Measurements from ENCODE around the gene DTL.
A peak's percentile ranks its signal among the peaks of the same experiment; 100 is the strongest.
"Not testable (repeated sequence)": the region's sequence is repeated elsewhere in the genome, so short reads cannot be mapped to it uniquely, and the experiment has no call there.

Gene DTL, protein sequence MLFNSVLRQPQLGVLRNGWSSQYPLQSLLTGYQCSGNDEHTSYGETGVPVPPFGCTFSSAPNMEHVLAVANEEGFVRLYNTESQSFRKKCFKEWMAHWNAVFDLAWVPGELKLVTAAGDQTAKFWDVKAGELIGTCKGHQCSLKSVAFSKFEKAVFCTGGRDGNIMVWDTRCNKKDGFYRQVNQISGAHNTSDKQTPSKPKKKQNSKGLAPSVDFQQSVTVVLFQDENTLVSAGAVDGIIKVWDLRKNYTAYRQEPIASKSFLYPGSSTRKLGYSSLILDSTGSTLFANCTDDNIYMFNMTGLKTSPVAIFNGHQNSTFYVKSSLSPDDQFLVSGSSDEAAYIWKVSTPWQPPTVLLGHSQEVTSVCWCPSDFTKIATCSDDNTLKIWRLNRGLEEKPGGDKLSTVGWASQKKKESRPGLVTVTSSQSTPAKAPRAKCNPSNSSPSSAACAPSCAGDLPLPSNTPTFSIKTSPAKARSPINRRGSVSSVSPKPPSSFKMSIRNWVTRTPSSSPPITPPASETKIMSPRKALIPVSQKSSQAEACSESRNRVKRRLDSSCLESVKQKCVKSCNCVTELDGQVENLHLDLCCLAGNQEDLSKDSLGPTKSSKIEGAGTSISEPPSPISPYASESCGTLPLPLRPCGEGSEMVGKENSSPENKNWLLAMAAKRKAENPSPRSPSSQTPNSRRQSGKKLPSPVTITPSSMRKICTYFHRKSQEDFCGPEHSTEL

DNA sequence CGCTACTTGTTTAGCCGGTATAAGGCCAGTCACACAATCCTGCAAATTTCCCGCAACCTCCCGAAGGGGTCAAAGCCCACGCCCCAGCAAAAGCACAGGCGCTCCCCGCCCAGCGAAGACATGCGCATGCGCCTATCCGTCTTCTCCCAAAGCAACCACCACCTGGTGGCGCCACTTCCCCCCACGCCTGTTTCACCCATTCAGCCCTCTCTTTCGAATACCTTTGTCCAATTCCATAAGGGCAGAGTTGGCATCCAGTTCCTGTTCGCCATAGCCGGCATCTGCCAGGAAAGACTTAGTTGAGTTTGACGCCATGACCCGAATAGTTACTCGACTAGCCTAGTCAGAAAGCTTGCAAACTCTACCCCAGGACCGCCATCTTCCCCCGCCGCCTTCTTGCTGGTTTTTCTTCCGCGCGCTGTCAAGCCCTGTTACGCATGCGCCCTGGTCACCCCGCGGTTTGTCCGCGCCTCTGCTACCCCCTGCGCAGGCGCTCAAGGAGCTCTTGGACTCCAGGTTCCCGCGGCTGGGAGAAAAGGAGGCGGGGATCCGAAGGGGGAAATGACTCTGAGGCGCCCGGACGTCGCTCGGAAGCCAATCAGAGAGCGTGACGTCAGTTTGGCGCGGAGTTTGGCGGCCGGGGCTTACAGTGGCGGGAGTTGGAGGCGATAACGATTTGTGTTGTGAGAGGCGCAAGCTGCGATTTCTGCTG is at the start of gene DTL, which contains the start of gene INTS7:
TSS of gene DTL (plus strand) at position 626 of the 712 bp plus-strand sequence. CDS start 143 bp downstream, outside the sequence.
TSS of gene INTS7 (minus strand) at position 435 of the 712 bp plus-strand sequence. CDS start at position 315, 120 bp downstream.
- peak; percentile 100 for DNase-seq

DNA sequence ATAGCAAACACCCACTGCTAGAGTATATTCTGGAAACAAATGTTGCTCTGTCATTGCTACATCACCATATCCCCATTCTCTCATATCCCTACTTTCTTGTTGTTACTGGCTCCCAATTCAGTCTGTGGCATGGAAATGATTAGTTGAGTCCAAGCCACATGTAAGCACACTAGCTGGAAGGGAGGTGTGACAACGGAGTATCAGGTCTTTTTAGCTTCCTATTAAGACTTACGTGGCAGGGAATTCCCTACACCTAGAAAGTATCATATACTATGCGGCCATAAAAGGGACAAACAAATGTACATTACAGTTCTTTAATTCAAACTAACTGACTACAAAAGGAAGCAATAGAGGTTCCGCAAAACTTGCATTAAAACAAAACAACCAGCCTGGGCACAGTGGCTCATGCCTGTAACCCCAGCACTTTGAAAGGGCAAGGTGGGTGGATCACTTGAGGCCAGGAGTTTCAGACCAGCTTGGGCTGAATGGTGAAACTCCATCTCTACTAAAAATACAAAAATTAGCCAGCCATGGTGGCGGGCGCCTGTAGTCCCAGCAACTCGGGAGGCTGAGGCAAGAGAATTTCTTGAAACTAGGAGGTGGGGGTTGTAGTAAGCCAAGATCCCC is 48.8 kb upstream of the DTL start:
- DNase-seq = no peak

DNA sequence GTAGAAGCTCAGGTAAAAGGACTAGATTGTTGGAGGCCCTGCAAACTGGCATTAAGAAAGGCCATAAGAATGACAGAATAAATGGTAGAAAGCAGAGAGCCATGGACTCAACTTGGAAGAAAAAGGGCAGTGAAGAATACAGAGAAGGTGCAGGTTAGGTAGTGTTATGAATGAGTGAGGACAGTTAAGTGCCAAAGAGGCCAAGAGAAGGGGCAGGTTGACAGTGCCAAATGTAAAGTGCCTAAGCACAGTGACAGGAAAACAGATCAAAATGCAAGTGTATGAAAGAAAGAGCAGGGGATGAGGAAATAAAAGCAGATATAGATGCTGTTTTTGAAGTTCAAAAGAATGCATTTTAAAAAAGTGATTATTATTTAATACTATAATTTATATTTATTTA is 43.9 kb upstream of the DTL start:
- DNase-seq = no peak

DNA sequence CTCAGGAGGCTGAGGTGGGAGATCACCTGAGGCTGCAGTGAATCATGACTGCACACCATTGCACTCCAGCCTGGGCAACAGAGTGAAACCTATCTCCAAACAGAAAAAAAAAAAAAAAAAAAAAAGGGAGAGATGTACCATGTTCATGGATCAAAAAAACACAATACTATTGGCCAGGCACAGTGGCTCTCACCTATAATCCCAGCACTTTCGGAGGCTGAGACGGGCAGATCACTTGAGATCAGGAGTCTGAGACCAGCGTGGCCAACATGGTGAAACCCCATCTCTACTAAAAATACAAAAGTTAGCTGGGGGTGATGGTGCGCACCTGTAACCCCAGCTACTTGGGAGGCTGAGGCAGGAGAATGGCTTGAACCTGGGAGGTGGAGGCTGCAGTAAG is 38.1 kb upstream of the DTL start:
- not testable (repeated sequence) for DNase-seq

DNA sequence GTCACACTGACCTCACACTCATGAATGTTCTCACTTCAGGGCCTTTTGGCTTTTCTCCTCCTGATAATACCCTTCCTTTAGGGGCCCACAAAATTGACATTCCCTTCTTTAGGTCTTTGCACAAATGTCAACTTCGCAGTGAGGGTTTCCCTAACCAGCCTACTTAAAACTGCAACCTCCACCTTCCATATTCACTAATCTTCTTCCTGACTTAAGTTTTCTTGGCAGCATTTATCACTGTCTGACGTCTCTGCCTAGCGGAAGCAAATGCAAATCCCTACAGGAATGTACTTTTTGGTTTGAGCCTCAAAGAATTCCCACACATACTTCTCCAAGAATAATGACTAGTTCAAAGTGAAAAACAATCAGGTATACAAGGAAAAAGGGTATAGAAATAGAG is 33.0 kb upstream of the DTL start:
- no peak for DNase-seq

DNA sequence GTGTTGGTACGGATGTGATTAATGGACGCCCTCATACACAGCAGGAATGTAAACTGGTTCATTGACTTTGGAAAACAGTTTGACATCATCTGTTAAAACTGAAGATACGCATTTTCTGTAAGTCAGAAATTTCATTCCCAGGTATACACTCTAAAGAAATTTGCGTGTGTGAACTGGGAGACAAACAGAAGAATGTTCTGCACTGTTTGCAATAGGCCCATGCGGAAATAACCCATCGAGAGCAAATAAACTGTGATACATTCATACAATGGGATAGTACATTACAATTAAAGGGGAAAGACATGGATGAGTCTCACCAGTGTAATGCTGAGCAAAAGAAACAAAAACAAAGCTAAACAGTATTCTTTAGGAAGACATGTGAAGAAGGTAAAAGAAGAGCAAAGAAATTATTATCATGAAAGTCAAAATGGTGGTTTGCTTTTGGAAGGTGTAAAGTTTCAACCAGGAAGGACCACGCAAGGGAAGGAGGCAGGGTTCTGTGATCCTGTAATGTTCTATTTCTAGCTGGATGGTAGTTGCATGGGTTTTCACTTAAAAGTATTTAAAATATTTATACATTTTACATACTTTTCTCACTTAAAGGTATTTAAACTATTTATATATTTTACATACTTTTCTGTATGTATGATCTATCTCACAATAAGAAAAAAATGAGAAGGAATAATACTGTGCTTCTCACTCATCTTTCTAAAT is 30.5 kb upstream of the DTL start:
- no peak for DNase-seq

DNA sequence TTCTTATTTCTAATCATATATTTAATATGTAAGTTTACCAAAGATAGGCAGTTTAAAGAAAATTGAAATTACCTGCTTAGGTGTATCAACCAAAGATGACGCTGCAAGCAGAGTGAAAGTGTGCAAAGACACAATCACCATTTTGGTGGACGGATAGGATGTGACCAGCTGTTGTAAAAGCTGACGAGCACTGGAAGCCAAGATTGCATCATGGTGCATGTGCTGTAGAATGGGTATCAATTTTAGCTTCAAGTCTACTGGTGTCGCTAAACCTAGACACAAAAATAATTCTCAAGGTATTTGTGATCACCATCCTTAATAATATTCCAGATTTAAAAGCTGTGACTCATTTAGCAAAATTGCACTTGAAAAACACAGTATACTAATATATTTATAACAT is 28.4 kb upstream of the DTL start:
- no peak for DNase-seq

DNA sequence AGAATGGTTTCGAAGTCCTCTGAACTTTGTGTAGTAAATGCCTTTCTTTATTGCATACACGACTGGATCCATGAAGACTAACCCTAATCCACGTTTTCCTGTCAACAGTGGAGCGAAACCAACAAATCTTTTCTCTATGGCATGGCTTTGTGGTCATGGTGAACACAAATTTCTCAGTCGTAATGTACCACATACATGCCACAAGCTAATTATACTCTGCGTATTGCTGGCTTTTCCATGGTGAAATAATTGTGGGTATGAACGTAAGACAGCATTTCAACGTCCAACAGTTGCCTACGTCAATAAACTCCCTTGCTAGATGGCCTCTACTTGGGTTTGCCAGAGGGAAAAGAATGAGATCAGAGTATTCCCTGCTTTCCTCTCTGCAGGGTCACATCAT is 27.7 kb upstream of the DTL start:
- DNase-seq = no peak

DNA sequence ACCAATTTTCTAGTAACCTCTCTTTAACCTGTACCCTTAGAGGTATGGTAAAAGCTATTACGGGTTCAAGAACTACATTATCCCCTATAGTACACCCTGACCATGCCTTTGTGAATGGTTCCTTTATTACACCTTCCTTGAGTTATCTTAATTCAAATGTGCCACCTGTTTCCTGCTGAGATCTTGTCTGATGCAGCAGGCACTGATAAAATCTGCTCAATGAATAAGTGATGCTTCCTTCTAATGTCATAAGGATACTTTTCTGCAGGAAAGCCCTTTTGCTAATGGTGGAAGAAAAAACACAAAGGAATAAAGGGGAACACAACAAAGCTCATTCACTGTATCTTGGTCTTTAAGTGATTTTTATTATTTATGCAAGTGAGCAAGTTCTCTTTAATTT is 26.0 kb upstream of the DTL start:
- no peak for DNase-seq

DNA sequence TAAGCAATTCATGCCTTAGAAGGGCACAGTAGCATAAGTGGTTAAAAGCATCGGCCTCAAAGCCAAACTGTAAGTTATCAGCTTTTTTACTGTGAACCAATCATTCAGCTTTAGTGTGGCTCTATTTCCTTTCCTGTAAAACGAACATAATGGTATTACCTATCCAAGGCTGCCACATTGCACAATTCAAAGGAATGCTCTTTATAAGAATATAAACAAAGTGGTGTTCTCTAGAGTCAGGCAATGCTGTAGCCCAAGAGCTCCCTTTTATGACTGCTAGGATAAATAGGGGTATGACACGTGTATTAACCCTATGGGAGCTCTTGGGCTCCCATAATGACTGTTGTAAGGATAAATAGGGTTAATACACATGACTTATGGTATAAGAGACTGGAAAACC is 25.5 kb upstream of the DTL start:
- no peak for DNase-seq

DNA sequence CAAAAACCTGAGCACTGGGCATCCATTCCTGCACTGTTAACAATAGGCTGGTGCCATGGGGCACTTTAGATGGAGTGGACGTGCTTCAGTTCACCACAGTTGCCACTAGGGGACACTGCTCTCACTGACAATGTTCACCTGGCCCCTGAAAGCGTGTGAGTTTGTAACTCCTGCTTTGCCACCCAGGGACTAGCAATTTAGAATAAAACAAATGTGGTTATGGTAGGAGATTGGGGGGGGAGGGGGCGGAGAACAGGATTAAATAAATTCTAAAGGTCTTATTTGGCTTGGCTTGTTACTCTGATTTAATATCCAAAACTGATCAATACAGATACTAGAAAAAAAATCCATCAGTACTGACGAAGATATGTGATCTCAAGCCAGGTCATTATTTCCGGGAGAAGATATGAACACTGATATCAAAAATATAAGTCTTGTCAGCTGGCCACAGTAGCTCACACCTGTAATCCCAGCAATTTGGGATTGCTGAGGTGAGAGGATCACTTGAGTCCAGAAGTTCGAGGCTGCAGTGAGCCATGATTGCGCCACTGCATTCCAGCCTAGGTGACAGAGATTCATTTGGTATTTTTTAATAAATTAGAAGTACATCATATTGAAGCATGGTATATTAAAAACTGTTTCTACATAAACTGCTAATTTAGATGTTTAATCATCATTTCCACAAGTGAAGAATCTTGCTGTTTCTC is 23.4 kb upstream of the DTL start:
- peak; percentile 56 for DNase-seq

DNA sequence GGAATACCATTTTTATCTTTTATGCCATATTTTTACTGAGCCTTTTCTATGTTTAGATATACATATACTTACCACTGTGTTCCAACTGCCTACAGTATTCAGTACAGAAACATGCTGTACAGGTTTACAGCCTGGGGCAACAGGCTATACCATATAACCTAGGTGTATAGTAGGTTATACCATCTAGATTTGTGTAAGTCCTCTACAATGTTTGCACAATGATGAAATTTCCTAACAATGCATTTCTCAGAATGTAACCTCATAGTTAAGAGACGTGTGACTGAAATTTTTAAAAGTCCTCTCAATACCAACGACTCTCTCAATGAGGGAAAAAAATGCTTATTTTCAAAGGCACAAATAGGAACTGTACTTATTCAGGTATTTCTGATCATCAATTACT is 21.9 kb upstream of the DTL start:
- DNase-seq = no peak

DNA sequence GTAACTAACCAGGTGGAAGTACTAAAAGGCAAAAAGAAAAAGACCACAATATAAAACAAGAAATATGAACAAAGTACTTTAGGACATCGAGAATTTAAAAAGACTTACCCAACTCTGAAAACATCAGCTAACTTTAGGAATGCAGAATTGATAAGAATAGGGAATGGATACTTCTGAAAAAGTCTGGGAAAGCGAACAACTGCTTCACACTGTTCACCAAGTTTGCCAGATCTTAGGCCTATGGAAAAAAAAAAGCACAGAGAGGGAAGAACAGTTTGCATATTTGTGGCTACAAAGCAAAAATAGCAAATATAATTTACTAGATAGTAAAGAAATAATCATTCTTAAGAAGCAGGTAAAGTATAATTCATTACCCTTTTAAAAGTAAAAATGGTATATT is 14.6 kb upstream of the DTL start:
- DNase-seq = no peak

DNA sequence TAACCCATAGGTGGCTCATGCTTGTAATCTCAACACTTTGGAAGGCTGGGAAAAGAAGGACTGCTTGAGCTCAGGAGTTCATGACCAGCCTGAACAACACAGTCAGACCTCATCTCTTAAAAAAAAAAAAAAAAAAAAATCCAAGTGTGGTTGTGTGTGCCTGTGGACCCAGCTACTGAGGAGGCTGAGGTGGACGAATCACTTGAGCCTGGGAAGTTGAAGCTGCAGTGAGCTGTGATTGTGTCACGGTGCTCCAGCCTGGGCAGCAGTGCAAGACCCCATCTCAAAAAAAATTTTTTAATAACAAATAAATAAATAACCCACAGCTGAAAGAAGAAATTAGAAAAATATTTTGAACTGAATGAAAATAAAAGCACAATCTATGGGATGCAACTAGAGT is 14.0 kb upstream of the DTL start:
- DNase-seq = no peak

DNA sequence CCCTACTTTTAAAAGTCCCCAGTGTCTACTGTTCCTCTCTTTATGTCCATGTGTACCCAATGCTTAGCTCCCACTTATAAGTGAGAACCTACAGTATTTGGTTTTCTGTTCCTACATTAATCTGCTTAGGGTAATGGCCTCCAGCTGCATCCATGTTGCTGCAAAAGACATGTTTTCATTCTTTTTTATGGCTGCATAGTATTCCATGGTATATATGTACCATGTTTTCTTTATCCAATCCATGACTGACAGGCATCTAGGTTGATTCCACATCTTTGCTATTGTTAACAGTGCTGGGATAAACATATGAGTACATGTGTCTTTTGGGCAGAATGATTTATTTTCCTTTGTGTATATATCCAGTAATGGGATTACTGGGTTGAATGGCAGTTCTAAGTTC is 12.6 kb upstream of the DTL start:
- DNase-seq = not testable (repeated sequence)

DNA sequence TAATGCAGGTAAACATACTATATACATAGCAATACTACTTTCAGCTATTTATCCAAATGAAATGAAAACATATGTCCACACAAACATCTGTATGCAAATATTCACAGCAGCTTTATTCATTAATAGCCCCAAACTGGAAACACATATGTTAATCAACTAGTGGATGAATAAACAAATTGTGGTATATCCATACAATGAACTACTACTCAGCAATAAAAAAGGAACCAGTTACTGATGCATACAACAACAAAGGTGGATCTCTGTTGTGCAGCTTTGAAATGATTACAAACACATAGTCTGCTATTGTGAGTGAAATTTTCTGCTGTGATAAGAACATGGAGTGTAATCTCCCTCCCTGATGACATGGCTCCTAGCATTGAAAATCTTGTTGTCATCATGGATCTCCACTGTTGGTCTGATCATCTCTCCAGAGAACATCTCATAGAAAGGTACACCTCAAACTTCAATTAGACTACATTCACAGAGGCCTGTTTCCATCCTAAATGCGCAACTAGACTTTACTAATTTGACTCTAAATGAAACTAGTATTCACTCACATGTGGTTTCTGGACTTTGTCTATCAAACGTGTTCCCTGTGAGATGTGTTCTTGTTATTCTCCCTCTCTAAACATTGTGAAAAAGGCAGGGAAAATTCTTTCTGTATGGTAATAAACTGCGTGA is 10.9 kb upstream of the DTL start:
- DNase-seq = no peak

DNA sequence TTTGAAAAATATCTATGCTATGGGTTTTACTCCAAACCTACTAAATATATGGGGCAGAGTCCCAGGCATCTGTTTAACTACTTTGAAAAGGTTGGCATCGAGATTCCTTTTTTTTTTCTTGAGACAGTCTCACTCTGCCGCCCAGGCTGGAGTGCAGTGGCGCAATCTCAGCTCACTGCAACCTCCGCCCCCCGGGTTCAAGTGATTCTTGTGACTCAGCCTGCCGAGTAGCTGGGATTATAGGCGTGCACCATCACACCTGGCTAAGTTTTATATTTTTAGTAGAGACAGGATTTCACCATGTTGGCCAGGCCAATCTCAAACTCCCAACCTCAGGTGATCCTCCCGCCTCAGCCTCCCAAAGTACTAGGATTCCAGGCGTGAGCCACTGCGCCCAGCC is 7.8 kb upstream of the DTL start:
- DNase-seq = not testable (repeated sequence)

DNA sequence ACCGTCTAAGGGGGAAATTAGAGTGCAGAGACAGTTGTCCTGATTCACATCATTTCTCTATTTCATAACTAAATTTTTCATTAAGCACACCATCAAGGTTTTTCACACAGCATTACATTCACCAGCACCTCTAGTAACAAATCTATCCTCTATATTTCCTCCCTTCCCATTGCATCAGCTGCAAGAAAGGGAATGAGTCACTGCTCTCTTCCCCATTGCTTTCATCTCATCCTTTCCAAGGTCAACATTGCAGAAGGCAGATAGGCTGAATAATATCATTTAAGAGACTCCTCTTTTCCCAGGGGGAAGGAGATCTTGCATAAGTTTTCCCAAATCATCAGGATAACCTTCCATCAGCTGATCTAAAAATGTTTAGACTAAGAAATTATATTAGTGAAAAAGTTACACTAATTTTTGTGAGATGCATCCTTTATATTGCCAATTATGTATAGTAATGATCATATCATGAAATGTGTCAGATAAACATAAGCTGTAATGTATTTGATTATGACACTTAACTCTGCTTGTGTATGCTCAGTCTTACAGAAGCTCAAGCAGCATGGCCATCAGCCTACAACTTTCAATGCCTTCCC is 4.5 kb upstream of the DTL start:
- peak; percentile 50 for DNase-seq

DNA sequence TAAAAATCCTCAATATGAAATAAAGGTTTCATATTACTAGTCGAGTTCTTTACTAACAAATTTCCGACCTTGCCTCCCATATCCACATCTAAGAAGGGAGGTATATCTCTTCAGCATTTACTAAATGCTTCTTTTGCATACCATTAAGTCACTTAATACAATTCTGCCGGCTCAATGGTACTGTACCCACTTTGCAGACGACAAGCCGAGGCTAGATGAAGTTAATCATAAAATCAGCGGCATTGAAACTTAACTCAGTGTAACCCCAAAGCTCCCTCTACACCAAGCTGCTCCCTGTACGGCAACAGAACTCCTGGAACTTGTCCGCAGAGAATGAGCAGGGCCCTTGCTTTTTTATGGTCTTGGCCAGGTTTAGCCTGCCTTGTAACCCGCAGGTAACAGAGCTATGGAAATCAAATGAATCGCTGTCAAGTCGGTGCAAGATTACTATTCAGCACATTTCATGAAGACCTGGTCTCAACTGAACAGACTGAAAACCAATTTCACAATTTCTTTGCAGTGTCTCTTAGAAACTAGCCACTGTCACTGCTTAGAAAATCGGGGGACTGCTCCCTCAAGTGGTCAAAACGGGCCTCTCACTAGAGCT is 929 bp upstream of the DTL start:
- DNase-seq = no peak
